Endothelial cell of umbilical vein (primary cell): ENCODE results near the gene CHAC1. TPM values are rescaled to one million over a fixed set of nuclear protein-coding genes. Genes with fewer than 3 reads are reported as not detected.
A peak's percentile ranks its signal among the peaks of the same experiment; 100 is the strongest.

Source experiments
- BruUV-seq: library from RNA; stranded (reverse); fragments of 400-500 nt; replicated peaks from 2 replicates; lab custom pipeline; 2021; lab: Mats Ljungman, UMichigan
- CTCF ChIA-PET: fragments of 300-600, 350-600 bp; sonication (Branson Sonifier 250); formaldehyde crosslinking; loops from one replicate; lab custom pipeline; 2021; ENCODE audit warnings: antibody characterized with exemption, inconsistent platforms; lab: Charles Lee
- POLR2A ChIA-PET: fragments of 300-600, 350-600 bp; sonication (Branson Sonifier 250); formaldehyde crosslinking; loops from one replicate; lab custom pipeline; 2021; ENCODE audit warnings: antibody characterized with exemption, inconsistent platforms; lab: Charles Lee
- DNase-seq: peaks from one replicate; pipeline ENCODE4 v3.0.0-alpha.2; 2011; ENCODE audit warnings: low read depth, low spot score
- FAIRE-seq: peaks from 2 replicates; lab custom pipeline; 2011; peaks lifted over from hg19 to GRCh38; lab: Jason Lieb, UNC
- H2AFZ ChIP-seq: 2 replicates; pipeline ENCODE4 v1.6.0; 2012; ENCODE audit warnings: low read depth, low read length, control low read depth, inconsistent platforms
- H3K27ac ChIP-seq: 2 replicates; pipeline ENCODE4 v1.5.1; 2011; ENCODE audit warnings: low read depth, mild to moderate bottlenecking, control low read depth, low read length, moderate library complexity; ENCODE audit not compliant: insufficient read depth
- H3K27me3 ChIP-seq, 2 experiments: 2 replicates each; pipeline versions ENCODE4 v1.6.0 to v1.6.1; 2011; ENCODE audit warnings: low read length in 2 of 2, mixed read lengths in 1 of 2; ENCODE audit not compliant: control insufficient read depth in 2 of 2, insufficient read depth in 2 of 2
- H3K36me3 ChIP-seq, 2 experiments: 2 replicates in 1 of 2; 3 replicates in 1 of 2; pipeline ENCODE4 v1.5.1; 2011; ENCODE audit warnings: low read length in 2 of 2, mild to moderate bottlenecking in 1 of 2, moderate library complexity in 1 of 2; ENCODE audit not compliant: control insufficient read depth in 2 of 2, insufficient read depth in 2 of 2; ENCODE audit errors: extremely low read depth in 1 of 2
- H3K4me1 ChIP-seq: 3 replicates; pipeline ENCODE4 v1.5.1; 2011; ENCODE audit warnings: mild to moderate bottlenecking, low read length; ENCODE audit not compliant: control insufficient read depth, insufficient read depth; ENCODE audit errors: extremely low read depth
- H3K4me2 ChIP-seq: 2 replicates; pipeline ENCODE4 v1.6.1; 2011; ENCODE audit warnings: low read length, control low read depth, mixed read lengths; ENCODE audit not compliant: insufficient read depth
- H3K4me3 ChIP-seq, 3 experiments: fragments of 200-600 bp in 1 of 3; sonication (generic), shearing (Covaris generic) in 1 of 3; replicated peaks in 1 of 3; 2 replicates each; pipeline ENCODE4 v1.5.1; 2011 to 2016; ENCODE audit warnings: control low read depth in 3 of 3, low read length in 3 of 3, mild to moderate bottlenecking in 2 of 3, inconsistent platforms in 1 of 3, low read depth in 1 of 3, moderate library complexity in 1 of 3; ENCODE audit not compliant: insufficient read depth in 1 of 3
- H3K79me2 ChIP-seq: 2 replicates; pipeline ENCODE4 v1.6.0; 2012; ENCODE audit warnings: low read length, inconsistent platforms; ENCODE audit not compliant: control insufficient read depth, insufficient read depth
- H3K9ac ChIP-seq: replicated peaks from 2 replicates; pipeline ENCODE3; 2011; ENCODE audit warnings: low read length, control low read depth; ENCODE audit not compliant: insufficient read depth; ENCODE audit errors: extremely low read depth
- H3K9me1 ChIP-seq: replicated peaks from 3 replicates; pipeline ENCODE4 v1.6.0; 2011; ENCODE audit warnings: mild to moderate bottlenecking, low read length; ENCODE audit not compliant: control insufficient read depth, insufficient read depth; ENCODE audit errors: extremely low read depth
- H3K9me3 ChIP-seq: replicated peaks from 2 replicates; pipeline ENCODE4 v1.5.1; 2012; ENCODE audit warnings: low read length, inconsistent platforms; ENCODE audit not compliant: control insufficient read depth, insufficient read depth
- H4K20me1 ChIP-seq: replicated peaks from 2 replicates; pipeline ENCODE3; 2011; ENCODE audit warnings: mild to moderate bottlenecking, low read length; ENCODE audit not compliant: control insufficient read depth, insufficient read depth; ENCODE audit errors: extremely low read depth
- EZH2 ChIP-seq: IDR thresholded peaks from 2 replicates; pipeline ENCODE4 v1.6.1; 2012; ENCODE audit warnings: borderline replicate concordance, low read depth, mild to moderate bottlenecking, moderate library complexity, low read length, inconsistent platforms; ENCODE audit not compliant: severe bottlenecking
- FOS ChIP-seq: IDR thresholded peaks from 2 replicates; pipeline ENCODE4 v1.6.1; 2011; ENCODE audit warnings: mild to moderate bottlenecking, low read length, moderate library complexity, borderline replicate concordance; ENCODE audit not compliant: insufficient read depth
- GATA2 ChIP-seq: IDR thresholded peaks from 2 replicates; pipeline ENCODE4 v1.7.0; 2011; ENCODE audit warnings: low read depth, mild to moderate bottlenecking, moderate library complexity, mixed read lengths, low read length; ENCODE audit not compliant: insufficient read length, insufficient read depth
- JUN ChIP-seq: IDR thresholded peaks from 2 replicates; pipeline ENCODE4 v1.6.1; 2011; ENCODE audit warnings: borderline replicate concordance, low read depth; ENCODE audit not compliant: insufficient read length, insufficient read depth
- MYC ChIP-seq: IDR thresholded peaks from one replicate; pipeline ENCODE4 v1.6.1; 2011; ENCODE audit warnings: mild to moderate bottlenecking, low read depth, low read length
- POLR2A ChIP-seq: IDR thresholded peaks from 2 replicates; pipeline ENCODE4 v1.6.1; 2012; ENCODE audit warnings: low read depth, mild to moderate bottlenecking, control low read depth, low read length
- POLR2AphosphoS5 ChIP-seq: IDR thresholded peaks from 2 replicates; pipeline ENCODE4 v1.6.1; 2012; ENCODE audit warnings: low read depth, mild to moderate bottlenecking, control low read depth, low read length, moderate library complexity; ENCODE audit not compliant: insufficient read depth
- dilution Hi-C: fragments of 300-500 bp; cut with MboI; formaldehyde crosslinking; loops from one replicate; pipeline ENCODE4 v1.15.0; 2019; ENCODE audit warnings: low sequenced_read_pairs; ENCODE audit not compliant: extremely low pct_ligation_motif_present
- intact Hi-C: fragments of 100-400 bp; cut with micrococcal nuclease; formaldehyde crosslinking; loops from one replicate; pipeline ENCODE4 v1.10.0; 2022
- polyA plus RNA-seq, 4 experiments: library from polyadenylated mRNA; depleted of rRNA in 3 of 4; stranded (reverse) in 3 of 4; unstranded in 1 of 4; fragments of >200 nt; gene quantifications; 2 replicates each; pipeline versions ENCODE4 v1.2.1 to v1.2.3, GENCODE V29; 2011 to 2012; ENCODE audit warnings: missing spikeins in 1 of 4
- total RNA-seq: library from RNA; stranded (reverse); gene quantifications from 2 replicates; pipeline ENCODE4 v1.2.3, GENCODE V29; 2021
- TF ChIP-seq, protein P1 (sequence below): IDR thresholded peaks from 2 replicates; pipeline ENCODE4 v1.6.1; 2011; ENCODE audit not compliant: insufficient read depth, insufficient read length
- TF ChIP-seq, protein P2 (sequence below), 2 donors: IDR thresholded peaks; 1 replicate in 1 of 2; 2 replicates in 1 of 2; pipeline ENCODE4 v1.5.1; 2011; ENCODE audit warnings: low read length in 2 of 2, mild to moderate bottlenecking in 2 of 2, moderate library complexity in 2 of 2, control low read depth in 1 of 2, inconsistent platforms in 1 of 2, low read depth in 1 of 2; ENCODE audit not compliant: insufficient read depth in 1 of 2; ENCODE audit errors: extremely low read depth in 1 of 2

Gene CHAC1
- total and polyA plus RNA-seq, 2 donors (not counting 3 experiments of a cell fraction or from before 2014, with no cell fraction given), result 4.6 to 25.7 TPM

DNA sequence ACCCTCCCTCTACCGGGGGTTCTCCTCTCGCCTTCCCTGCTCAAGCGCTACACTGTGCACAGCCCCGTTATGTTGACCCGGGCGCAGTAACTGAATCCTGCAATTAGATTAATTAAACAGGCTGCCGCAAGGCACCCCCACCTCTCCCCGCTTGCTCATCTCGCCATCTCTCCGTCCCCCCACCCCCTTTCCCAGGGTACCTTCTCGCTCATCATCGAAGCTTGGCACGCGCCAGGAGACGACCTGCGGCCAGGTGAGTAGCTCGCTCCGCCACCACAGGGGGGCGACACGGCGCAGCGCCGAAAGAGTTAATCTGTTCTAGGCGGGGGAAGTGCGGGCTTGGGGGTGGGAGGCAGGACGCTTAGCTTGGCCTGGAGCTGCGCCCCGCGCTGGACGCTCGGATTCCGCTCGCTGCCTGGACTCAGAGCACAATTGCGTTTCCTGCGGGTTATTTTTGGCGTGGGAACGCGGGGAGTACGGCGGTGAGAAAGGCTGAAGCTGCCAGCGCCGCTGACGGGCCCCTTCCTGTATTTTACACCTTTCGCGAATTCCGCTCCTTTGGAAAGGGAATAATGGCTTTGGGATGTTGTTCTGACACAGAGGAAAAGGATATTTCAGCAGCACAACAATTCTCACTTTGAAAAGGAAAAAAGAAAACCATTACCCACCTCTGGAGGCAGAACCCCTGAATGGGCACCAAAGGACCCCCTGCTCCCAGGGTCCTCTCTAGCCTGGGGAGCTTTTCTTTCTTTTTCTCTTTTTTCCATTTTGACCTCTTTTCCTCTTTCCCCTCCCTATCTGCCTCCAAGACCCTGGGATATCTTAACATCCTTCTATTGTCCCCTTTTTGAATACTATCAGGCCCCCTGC lies 22.6 kb upstream of the CHAC1 start:
- peak overlapping the region; percentile 13 for H2AFZ ChIP-seq

More for the DNA sequence above, 22.6 kb upstream of the CHAC1 start:
- intact Hi-C loops, result loop anchor here (1.0 to 2.0 kb wide), 3 partner anchors 11 to 92 kb away; no protein-coding TSS in a partner anchor
- Histone ChIP-seq H3K4me3 (peak overlapping the region; percentile 0 to 89 (median 56)), H3K27me3 (peaks cover 14 to 21% of the 10 kb centered on the region in 2 experiments), H3K36me3 (peaks cover 0 to 24% of the 10 kb centered on the region in 2 experiments), H3K79me2 (no peaks in the 10 kb centered on the region), H3K9me1 (no peaks in the 10 kb centered on the region), H4K20me1 (no peaks in the 10 kb centered on the region), H3K27ac (peak overlapping the region; percentile 33), H3K4me2 (peak overlapping the region; percentile 56), H3K9ac (peak overlapping the region; percentile 18), H3K4me1 (peaks cover 25% of the 10 kb centered on the region), H3K9me3 (no peaks in the 10 kb centered on the region)
- FAIRE-seq (peak; percentile 95), DNase-seq (peak; percentile 97)
- ChIA-PET CTCF (interaction anchor here (0.6 to 12.4 kb wide), 27 partner anchors 9 to 570 kb away, joined by 3 to 260 read pairs (median 5); partner anchors contain the start of genes BAHD1, CHAC1 and VPS18), POLR2A (interaction anchor here (0.6 to 4.2 kb wide), 14 partner anchors 11 to 386 kb away, joined by 3 to 79 read pairs (median 4); partner anchors contain the start of gene INO80)
- dilution Hi-C loops, result no loop called here
- BruUV-seq, result no TSS peak
- TF ChIP-seq, protein P1, sequence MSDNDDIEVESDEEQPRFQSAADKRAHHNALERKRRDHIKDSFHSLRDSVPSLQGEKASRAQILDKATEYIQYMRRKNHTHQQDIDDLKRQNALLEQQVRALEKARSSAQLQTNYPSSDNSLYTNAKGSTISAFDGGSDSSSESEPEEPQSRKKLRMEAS, result no peak
- no peak for TF ChIP-seq EZH2
- TF ChIP-seq, protein P2, sequence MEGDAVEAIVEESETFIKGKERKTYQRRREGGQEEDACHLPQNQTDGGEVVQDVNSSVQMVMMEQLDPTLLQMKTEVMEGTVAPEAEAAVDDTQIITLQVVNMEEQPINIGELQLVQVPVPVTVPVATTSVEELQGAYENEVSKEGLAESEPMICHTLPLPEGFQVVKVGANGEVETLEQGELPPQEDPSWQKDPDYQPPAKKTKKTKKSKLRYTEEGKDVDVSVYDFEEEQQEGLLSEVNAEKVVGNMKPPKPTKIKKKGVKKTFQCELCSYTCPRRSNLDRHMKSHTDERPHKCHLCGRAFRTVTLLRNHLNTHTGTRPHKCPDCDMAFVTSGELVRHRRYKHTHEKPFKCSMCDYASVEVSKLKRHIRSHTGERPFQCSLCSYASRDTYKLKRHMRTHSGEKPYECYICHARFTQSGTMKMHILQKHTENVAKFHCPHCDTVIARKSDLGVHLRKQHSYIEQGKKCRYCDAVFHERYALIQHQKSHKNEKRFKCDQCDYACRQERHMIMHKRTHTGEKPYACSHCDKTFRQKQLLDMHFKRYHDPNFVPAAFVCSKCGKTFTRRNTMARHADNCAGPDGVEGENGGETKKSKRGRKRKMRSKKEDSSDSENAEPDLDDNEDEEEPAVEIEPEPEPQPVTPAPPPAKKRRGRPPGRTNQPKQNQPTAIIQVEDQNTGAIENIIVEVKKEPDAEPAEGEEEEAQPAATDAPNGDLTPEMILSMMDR (IDR thresholded peaks at IDR 0.05; ENCODE audit: extremely low read depth in 1 of 2, insufficient read depth in 1 of 2, low read depth in 1 of 2, low read length in 2 of 2), result peak; percentile 70 to 90
- no peak for TF ChIP-seq GATA2
- TF ChIP-seq POLR2AphosphoS5, result peak; percentile 48
- TF ChIP-seq MYC, result peak; percentile 5
- no peak for TF ChIP-seq FOS
- TF ChIP-seq POLR2A, result no peak
- TF ChIP-seq JUN, result no peak
